ENCODE results near the gene TMEM190.
"Not testable (repeated sequence)": the region's sequence is repeated elsewhere in the genome, so short reads cannot be mapped to it uniquely, and the experiment has no call there.

TMEM190 gene

DNA sequence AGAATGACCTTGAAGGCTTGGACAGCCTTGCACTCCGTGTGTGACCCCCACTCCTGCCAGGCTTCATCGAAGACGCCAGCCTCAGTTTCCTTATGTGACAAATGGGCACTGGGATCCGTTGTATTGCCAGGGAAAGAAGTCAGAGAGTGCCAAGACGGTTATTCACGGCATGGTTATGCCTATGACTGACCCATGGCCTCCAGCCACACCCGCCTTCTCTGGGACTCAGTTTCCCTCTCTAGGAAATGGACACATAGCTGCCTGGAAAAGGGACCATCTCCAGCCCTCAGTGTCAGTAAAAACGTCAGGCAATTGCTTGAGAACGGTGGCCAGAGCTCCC is 31.9 kb downstream of the TMEM190 start:
- peak overlapping the region; percentile 91 to 97 (median 97) for H3K4me3 Mint-ChIP-seq
- H3K4me1 Mint-ChIP-seq: peaks cover 26% of the 10 kb centered on the region
- H3K36me3 Mint-ChIP-seq (ENCODE audit: low read depth): peaks cover 20% of the 10 kb centered on the region
- H3K27ac Mint-ChIP-seq: peak overlapping the region; percentile 99 to 100 (median 99)
- TF ChIP-seq, protein P1, sequence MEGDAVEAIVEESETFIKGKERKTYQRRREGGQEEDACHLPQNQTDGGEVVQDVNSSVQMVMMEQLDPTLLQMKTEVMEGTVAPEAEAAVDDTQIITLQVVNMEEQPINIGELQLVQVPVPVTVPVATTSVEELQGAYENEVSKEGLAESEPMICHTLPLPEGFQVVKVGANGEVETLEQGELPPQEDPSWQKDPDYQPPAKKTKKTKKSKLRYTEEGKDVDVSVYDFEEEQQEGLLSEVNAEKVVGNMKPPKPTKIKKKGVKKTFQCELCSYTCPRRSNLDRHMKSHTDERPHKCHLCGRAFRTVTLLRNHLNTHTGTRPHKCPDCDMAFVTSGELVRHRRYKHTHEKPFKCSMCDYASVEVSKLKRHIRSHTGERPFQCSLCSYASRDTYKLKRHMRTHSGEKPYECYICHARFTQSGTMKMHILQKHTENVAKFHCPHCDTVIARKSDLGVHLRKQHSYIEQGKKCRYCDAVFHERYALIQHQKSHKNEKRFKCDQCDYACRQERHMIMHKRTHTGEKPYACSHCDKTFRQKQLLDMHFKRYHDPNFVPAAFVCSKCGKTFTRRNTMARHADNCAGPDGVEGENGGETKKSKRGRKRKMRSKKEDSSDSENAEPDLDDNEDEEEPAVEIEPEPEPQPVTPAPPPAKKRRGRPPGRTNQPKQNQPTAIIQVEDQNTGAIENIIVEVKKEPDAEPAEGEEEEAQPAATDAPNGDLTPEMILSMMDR (IDR thresholded peaks at IDR 0.05; ENCODE audit: unreplicated experiment in 3 of 3): no peak
- peaks cover 9% of the 10 kb centered on the region for H3K27me3 Mint-ChIP-seq (ENCODE audit: low read depth)
- H3K9me3 Mint-ChIP-seq: peaks cover 5% of the 10 kb centered on the region

DNA sequence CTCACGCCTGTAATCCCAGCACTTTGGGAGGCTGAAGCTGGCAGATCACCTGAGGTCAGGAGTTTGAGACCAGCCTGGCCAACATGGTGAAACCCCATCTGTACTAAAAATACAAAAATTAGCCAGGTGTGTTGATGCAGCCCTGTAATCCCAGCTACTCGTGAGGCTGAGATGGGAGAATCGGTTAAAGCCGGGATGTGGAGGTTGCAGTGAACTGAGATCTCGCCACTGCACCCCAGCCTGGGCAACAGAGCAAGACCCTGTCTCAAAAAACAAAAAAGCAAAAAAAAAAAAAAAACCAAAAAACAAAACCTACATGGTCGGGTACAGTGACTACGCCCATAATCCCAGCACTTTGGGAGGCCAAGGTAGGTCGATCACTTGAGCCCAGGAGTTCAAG is 32.6 kb downstream of the TMEM190 start:
- H3K27me3 Mint-ChIP-seq (ENCODE audit: low read depth); H3K9me3 Mint-ChIP-seq: not testable (repeated sequence)
- peaks cover 26% of the 10 kb centered on the region for H3K4me1 Mint-ChIP-seq
- H3K36me3 Mint-ChIP-seq (ENCODE audit: low read depth): peaks cover 16% of the 10 kb centered on the region
- peak overlapping the region; percentile 99 to 100 (median 99) for H3K27ac Mint-ChIP-seq
- peak overlapping the region in 2 of 3 experiments; percentile 56 to 97 for H3K4me3 Mint-ChIP-seq

DNA sequence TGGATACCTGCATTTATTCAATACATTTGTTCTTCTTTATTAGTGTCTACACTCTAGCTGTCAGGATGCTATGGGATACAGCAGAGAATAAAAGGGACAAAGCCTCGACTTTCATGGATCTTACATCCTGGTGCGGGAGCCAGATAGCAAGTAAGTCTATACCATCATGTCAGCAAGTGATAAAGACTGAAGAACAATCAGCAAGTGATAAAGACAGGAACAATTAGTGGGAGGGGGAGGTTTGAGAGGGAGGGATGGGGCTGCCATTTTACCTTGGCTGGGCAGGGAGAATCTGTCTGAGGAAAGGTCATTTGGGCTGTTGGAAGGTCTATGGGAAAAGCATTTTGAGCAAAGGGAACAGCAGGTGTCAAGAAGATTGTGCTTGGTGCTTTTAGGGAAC is 33.5 kb downstream of the TMEM190 start:
- TF ChIP-seq, protein P1 (IDR thresholded peaks at IDR 0.05; ENCODE audit: unreplicated experiment in 3 of 3): no peak
- Mint-ChIP-seq H3K4me1 (peaks cover 26% of the 10 kb centered on the region), H3K36me3 (ENCODE audit: low read depth) (peaks cover 15% of the 10 kb centered on the region), H3K27me3 (ENCODE audit: low read depth) (peaks cover 13% of the 10 kb centered on the region), H3K4me3 (peak overlapping the region in 2 of 3 experiments; percentile 18 to 56), H3K27ac (peak overlapping the region; percentile 92 to 99 (median 96)), H3K9me3 (peaks cover 5% of the 10 kb centered on the region)

DNA sequence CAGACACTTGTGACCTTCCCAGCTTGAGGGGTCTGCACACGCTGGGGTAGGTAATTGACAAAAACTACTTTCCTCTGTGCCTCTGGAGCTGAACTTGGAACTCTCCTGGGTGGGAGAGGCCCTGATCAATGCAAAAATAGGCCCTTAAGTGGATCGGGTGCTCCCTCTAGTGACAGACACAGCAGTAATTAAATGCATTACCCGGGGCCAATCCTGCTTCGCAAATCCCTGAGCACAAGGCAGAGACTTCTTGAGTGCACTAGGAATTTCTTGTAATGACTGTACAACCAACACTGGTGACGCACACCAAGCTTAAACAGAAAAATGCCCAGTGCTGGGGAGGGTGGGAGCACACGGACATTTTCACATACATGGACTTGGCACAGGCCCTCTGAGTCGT is 41.6 kb downstream of the TMEM190 start:
- no peaks in the 10 kb centered on the region for H3K36me3 Mint-ChIP-seq (ENCODE audit: low read depth)
- H3K4me3 Mint-ChIP-seq: no peak overlapping the region
- H3K27ac Mint-ChIP-seq: no peak overlapping the region
- H3K4me1 Mint-ChIP-seq: no peaks in the 10 kb centered on the region
- H3K9me3 Mint-ChIP-seq: no peaks in the 10 kb centered on the region
- peaks cover 22% of the 10 kb centered on the region for H3K27me3 Mint-ChIP-seq (ENCODE audit: low read depth)
- TF ChIP-seq, protein P1 (IDR thresholded peaks at IDR 0.05; ENCODE audit: unreplicated experiment in 3 of 3): peak; percentile 73 to 79 (median 75)

DNA sequence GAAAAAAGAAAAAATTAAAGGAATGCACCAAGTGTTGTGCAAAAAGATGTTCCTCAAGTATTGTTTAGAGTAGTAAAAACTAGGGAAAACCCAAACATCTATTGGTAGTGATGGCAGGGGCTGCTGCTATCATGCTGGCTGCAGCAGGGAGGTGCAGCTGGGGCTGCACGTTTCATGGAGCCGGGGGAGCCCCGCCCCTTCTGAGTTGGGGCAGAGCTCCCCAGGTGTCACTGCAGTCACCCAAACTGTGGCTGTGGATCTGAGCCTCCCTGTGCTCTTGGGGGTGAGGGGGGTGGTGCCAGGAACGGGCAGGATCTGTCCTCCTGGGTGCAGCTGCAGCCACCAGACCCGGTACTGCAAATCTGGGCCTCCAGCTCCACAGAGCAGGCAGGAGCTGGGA is 42.5 kb downstream of the TMEM190 start:
- no peaks in the 10 kb centered on the region for H3K36me3 Mint-ChIP-seq (ENCODE audit: low read depth)

DNA sequence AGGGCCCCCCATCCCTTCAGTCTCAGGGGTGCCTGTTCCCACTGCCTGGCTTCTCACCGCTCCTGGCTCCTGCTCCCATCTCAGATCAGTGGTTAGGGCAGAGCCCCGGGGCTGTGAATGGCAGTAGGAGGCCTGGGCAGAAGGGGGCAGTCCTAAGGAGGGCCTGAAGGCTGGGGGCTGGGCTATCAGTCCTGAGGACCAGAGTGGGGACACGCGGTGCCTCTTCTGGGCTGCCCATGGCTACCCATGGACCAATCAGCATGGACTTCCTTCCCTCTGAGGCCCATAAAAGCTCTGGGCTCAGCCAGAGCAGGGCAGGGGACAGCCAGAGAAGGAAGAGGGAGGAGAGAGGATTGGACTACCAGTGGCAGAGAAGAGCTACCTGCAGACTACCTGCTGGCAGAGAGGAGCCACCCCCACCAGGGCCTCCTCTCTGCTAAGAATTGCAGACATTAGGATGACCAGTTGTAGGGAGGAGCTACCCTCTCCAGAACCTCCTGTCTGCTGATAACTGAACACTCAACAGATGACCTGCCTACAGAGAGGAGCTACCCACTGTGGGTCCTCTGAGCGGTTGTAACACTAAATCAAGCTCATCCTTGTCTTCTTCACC is 43.1 kb downstream of the TMEM190 start:
- Mint-ChIP-seq H3K4me3 (no peak overlapping the region), H3K27me3 (ENCODE audit: low read depth) (peaks cover 26% of the 10 kb centered on the region), H3K9me3 (no peaks in the 10 kb centered on the region), H3K36me3 (ENCODE audit: low read depth) (no peaks in the 10 kb centered on the region), H3K4me1 (no peaks in the 10 kb centered on the region), H3K27ac (no peak overlapping the region)
- TF ChIP-seq, protein P1 (IDR thresholded peaks at IDR 0.05; ENCODE audit: unreplicated experiment in 3 of 3): no peak

More for the DNA sequence above, 42.5 kb downstream of the TMEM190 start:
- TF ChIP-seq, protein P1 (IDR thresholded peaks at IDR 0.05; ENCODE audit: unreplicated experiment in 3 of 3): no peak
- no peak overlapping the region for H3K27ac Mint-ChIP-seq
- peaks cover 26% of the 10 kb centered on the region for H3K27me3 Mint-ChIP-seq (ENCODE audit: low read depth)
- H3K4me1 Mint-ChIP-seq: no peaks in the 10 kb centered on the region
- no peak overlapping the region for H3K4me3 Mint-ChIP-seq
- H3K9me3 Mint-ChIP-seq: no peaks in the 10 kb centered on the region

DNA sequence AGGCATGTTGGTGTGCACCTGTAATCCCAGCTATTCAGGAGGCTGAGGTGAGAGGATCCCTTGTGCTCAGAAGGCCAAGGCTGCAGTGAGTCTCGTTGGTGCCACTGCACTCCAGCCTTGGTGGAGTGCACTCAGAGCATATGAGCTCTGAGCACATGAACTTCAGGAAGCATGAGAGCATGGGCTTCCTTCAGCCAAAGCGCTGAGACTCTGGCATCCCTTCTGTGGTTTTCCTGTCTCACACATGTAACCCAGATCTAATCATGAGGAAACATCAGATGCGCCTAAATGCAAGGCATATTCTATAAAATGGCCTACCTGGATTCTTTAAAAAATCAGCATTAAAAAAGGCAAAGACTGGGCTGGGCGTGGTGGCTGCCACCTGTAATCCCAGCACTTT is 44.7 kb downstream of the TMEM190 start:
- H3K27me3 Mint-ChIP-seq (ENCODE audit: low read depth): peaks cover 31% of the 10 kb centered on the region
- not testable (repeated sequence) for H3K9me3 Mint-ChIP-seq; H3K27ac Mint-ChIP-seq; H3K4me1 Mint-ChIP-seq; H3K4me3 Mint-ChIP-seq; H3K36me3 Mint-ChIP-seq (ENCODE audit: low read depth)
